ENCODE results near the gene BAZ2B. TPM values are rescaled to one million over a fixed set of nuclear protein-coding genes. Genes with fewer than 3 reads are reported as not detected.

Gene BAZ2B
- total RNA-seq, 1 donor from 2014 or later, result 81.5 TPM

DNA sequence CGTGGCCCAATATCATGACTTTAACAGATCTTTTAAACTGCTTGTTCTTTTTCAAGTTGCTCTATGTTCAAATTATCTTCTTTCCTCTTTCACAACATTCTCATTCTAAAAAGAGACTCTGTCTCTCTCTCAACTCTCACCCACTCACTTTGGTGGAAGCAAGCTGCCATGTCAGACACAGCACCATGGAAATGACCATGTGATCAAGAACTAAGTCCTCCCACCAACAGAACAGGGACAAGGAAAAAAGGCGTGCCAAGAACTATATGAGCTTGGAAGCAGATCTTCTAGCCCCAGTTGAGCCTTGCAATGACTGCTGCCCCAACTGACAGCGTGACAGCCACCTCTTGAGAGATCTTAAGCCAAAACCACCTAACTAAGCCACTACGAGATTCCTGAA, 23.9 kb downstream of the BAZ2B start:
- H3K9me3 Mint-ChIP-seq (ENCODE audit: unreplicated experiment), result peaks cover under 1% of the 10 kb centered on the region

DNA sequence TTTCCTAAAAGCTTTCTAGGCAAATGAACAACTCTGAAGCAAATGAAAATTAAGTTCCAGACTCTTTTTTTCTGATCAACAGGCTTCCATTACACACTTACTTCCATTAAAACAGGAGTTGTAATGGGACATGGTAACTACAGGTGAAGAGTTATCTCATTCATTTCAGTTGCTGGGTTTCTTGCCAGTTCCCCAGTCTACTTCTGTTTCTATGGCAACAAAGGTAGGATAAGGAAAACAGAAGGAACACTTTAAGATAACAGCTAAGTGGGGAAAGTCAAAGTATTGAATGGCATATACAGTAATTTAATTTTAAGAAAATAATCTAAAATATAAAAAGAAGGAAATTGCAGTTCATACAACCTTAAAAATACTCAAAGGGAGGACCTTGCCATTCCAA, 25.1 kb downstream of the BAZ2B start:
- Mint-ChIP-seq H3K4me3 (ENCODE audit: unreplicated experiment) (no peak overlapping the region), H3K9me3 (ENCODE audit: unreplicated experiment) (no peaks in the 10 kb centered on the region), H3K27me3 (ENCODE audit: unreplicated experiment) (no peaks in the 10 kb centered on the region), H3K27ac (ENCODE audit: unreplicated experiment) (no peak overlapping the region), H3K36me3 (ENCODE audit: unreplicated experiment) (peaks cover 9% of the 10 kb centered on the region), H3K4me1 (ENCODE audit: unreplicated experiment) (peaks cover 5% of the 10 kb centered on the region)
- TF ChIP-seq, protein P1, sequence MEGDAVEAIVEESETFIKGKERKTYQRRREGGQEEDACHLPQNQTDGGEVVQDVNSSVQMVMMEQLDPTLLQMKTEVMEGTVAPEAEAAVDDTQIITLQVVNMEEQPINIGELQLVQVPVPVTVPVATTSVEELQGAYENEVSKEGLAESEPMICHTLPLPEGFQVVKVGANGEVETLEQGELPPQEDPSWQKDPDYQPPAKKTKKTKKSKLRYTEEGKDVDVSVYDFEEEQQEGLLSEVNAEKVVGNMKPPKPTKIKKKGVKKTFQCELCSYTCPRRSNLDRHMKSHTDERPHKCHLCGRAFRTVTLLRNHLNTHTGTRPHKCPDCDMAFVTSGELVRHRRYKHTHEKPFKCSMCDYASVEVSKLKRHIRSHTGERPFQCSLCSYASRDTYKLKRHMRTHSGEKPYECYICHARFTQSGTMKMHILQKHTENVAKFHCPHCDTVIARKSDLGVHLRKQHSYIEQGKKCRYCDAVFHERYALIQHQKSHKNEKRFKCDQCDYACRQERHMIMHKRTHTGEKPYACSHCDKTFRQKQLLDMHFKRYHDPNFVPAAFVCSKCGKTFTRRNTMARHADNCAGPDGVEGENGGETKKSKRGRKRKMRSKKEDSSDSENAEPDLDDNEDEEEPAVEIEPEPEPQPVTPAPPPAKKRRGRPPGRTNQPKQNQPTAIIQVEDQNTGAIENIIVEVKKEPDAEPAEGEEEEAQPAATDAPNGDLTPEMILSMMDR (IDR thresholded peaks at IDR 0.05), result no peak
- no peak for DNase-seq (ENCODE audit: extremely low spot score, unreplicated experiment)

More for the DNA sequence above, 23.9 kb downstream of the BAZ2B start:
- Mint-ChIP-seq H3K27me3 (ENCODE audit: unreplicated experiment) (no peaks in the 10 kb centered on the region), H3K4me1 (ENCODE audit: unreplicated experiment) (peaks cover 5% of the 10 kb centered on the region), H3K27ac (ENCODE audit: unreplicated experiment) (no peak overlapping the region), H3K36me3 (ENCODE audit: unreplicated experiment) (peaks cover 9% of the 10 kb centered on the region), H3K4me3 (ENCODE audit: unreplicated experiment) (no peak overlapping the region)
- TF ChIP-seq, protein P1 (IDR thresholded peaks at IDR 0.05), result no peak
- DNase-seq (ENCODE audit: extremely low spot score, unreplicated experiment), result no peak

DNA sequence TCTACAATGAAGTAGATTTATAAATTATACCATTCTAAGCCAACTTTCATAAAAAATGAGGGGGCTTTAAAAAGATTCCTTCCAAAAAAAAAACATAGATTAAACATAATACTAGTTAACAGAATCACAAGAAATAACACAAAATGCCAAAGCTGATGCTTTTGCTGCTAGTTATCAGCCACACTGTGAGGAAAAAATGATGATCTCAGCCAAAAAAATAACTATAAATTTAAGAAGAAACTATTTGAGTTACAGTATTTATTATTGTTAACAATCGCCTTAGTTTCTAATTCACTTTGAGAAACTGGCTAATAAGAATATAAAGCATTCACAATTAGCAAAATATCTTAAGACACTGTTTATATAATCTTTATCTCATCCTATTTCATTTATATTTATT, 27.1 kb downstream of the BAZ2B start:
- no peak for DNase-seq (ENCODE audit: extremely low spot score, unreplicated experiment)
- H3K9me3 Mint-ChIP-seq (ENCODE audit: unreplicated experiment), result no peaks in the 10 kb centered on the region
- H3K27me3 Mint-ChIP-seq (ENCODE audit: unreplicated experiment), result no peaks in the 10 kb centered on the region
- H3K36me3 Mint-ChIP-seq (ENCODE audit: unreplicated experiment), result peaks cover 12% of the 10 kb centered on the region
- no peak overlapping the region for H3K27ac Mint-ChIP-seq (ENCODE audit: unreplicated experiment)
- H3K4me1 Mint-ChIP-seq (ENCODE audit: unreplicated experiment), result peaks cover 5% of the 10 kb centered on the region
- TF ChIP-seq, protein P1 (IDR thresholded peaks at IDR 0.05), result no peak
- H3K4me3 Mint-ChIP-seq (ENCODE audit: unreplicated experiment), result no peak overlapping the region

DNA sequence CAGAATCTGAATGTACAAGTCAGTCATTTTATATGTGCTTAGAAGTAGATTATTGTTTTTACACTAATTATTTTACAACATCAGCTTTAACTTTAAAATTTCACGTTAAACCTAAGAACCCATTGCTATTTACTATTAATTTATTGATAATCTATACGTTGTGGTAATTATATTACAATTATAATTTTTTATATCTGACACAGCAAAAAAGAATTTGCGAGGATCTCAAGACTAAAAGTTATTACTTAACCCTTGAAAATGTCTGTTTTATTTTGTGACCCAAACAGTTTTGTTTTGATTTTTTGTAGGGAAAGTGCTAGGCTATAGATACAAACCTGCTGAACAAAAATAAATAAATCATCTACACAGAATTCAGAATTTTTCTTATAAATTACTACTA, 30.3 kb downstream of the BAZ2B start:
- no peak overlapping the region for H3K27ac Mint-ChIP-seq (ENCODE audit: unreplicated experiment)

DNA sequence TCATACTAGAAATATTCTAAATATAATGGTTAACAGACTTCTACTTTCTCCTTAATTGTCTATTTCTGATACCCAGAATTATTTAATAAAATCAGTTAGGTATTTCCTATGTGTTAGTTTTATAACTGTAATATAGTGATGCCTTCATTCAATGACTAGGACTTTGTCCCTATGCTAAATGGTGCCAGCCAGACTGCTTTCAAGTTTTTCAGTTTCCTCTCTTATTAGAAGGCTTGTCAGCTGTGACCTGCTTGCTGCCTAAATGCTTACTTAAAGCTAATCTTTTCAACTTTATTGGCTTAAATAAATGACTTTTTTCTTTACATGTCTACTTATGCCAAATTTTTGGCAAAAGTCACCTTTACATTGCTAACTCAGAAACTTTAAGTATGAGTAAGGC, 30.7 kb downstream of the BAZ2B start:
- Mint-ChIP-seq H3K4me1 (ENCODE audit: unreplicated experiment) (no peaks in the 10 kb centered on the region), H3K27me3 (ENCODE audit: unreplicated experiment) (no peaks in the 10 kb centered on the region), H3K4me3 (ENCODE audit: unreplicated experiment) (no peak overlapping the region), H3K27ac (ENCODE audit: unreplicated experiment) (no peak overlapping the region), H3K36me3 (ENCODE audit: unreplicated experiment) (peaks cover 11% of the 10 kb centered on the region), H3K9me3 (ENCODE audit: unreplicated experiment) (no peaks in the 10 kb centered on the region)
- TF ChIP-seq, protein P1 (IDR thresholded peaks at IDR 0.05), result no peak
- no peak for DNase-seq (ENCODE audit: extremely low spot score, unreplicated experiment)

More for the DNA sequence above, 30.3 kb downstream of the BAZ2B start:
- TF ChIP-seq, protein P1 (IDR thresholded peaks at IDR 0.05), result no peak
- Mint-ChIP-seq H3K4me1 (ENCODE audit: unreplicated experiment) (no peaks in the 10 kb centered on the region), H3K4me3 (ENCODE audit: unreplicated experiment) (no peak overlapping the region), H3K9me3 (ENCODE audit: unreplicated experiment) (no peaks in the 10 kb centered on the region), H3K36me3 (ENCODE audit: unreplicated experiment) (peaks cover 10% of the 10 kb centered on the region), H3K27me3 (ENCODE audit: unreplicated experiment) (no peaks in the 10 kb centered on the region)
- no peak for DNase-seq (ENCODE audit: extremely low spot score, unreplicated experiment)
